ENCODE measurements around the gene ANKH.

The ANKH gene

GRCh38 chr5:14915291-14915952, 43.8 kb upstream of the ANKH start:
- H3K27ac ChIP-seq (ENCODE audit: low read depth, low read length): no peak overlapping the region
- no peak for TF ChIP-seq CTCF (IDR thresholded peaks at IDR 0.05; ENCODE audit: low read depth, low read length, poor library complexity, severe bottlenecking)
- no peak for TF ChIP-seq EZH2phosphoT487 (IDR thresholded peaks at IDR 0.05; ENCODE audit: borderline replicate concordance, low read length)

GRCh38 chr5:14914623-14915260, 43.2 kb upstream of the ANKH start:
- H3K9me3 ChIP-seq (ENCODE audit: control insufficient read depth, insufficient read depth, low read length): no peaks in the 10 kb centered on the region
- H3K4me1 ChIP-seq (ENCODE audit: control insufficient read depth, low read length): no peaks in the 10 kb centered on the region
- H3K4me3 ChIP-seq (ENCODE audit: low read length): no peak overlapping the region
- H3K79me2 ChIP-seq (ENCODE audit: control insufficient read depth, low read length): no peaks in the 10 kb centered on the region
- H3K4me2 ChIP-seq (ENCODE audit: low read length): no peak overlapping the region
- H3K36me3 ChIP-seq (ENCODE audit: control insufficient read depth, low read length): no peaks in the 10 kb centered on the region
- no peak for TF ChIP-seq CTCF (IDR thresholded peaks at IDR 0.05; ENCODE audit: low read depth, low read length, poor library complexity, severe bottlenecking)
- TF ChIP-seq EZH2phosphoT487 (IDR thresholded peaks at IDR 0.05; ENCODE audit: borderline replicate concordance, low read length): no peak
- H3F3A ChIP-seq (ENCODE audit: control insufficient read depth, insufficient read depth): no peaks in the 10 kb centered on the region
- H3K27ac ChIP-seq (ENCODE audit: low read depth, low read length): no peak overlapping the region
- peaks cover 5% of the 10 kb centered on the region; the same call in 1 of the 2 replicates for H3K27me3 ChIP-seq (ENCODE audit: control insufficient read depth, low read length)
- no peaks in the 10 kb centered on the region for H3K9me2 ChIP-seq (replicated peaks; ENCODE audit: control insufficient read depth, low read length)
- no peaks in the 10 kb centered on the region for H4K20me1 ChIP-seq (ENCODE audit: control insufficient read depth, insufficient read depth, low read depth, low read length)

More at GRCh38 chr5:14915291-14915952, 43.8 kb upstream of the ANKH start:
- Histone ChIP-seq H4K20me1 (ENCODE audit: control insufficient read depth, insufficient read depth, low read depth, low read length) (no peaks in the 10 kb centered on the region), H3K36me3 (ENCODE audit: control insufficient read depth, low read length) (no peaks in the 10 kb centered on the region), H3K79me2 (ENCODE audit: control insufficient read depth, low read length) (no peaks in the 10 kb centered on the region), H3K4me2 (ENCODE audit: low read length) (no peak overlapping the region), H3K9me3 (ENCODE audit: control insufficient read depth, insufficient read depth, low read length) (no peaks in the 10 kb centered on the region), H3K27me3 (ENCODE audit: control insufficient read depth, low read length) (peaks cover 5% of the 10 kb centered on the region; the same call in 1 of the 2 replicates), H3K4me1 (ENCODE audit: control insufficient read depth, low read length) (no peaks in the 10 kb centered on the region), H3K9me2 (replicated peaks; ENCODE audit: control insufficient read depth, low read length) (no peaks in the 10 kb centered on the region), H3F3A (ENCODE audit: control insufficient read depth, insufficient read depth) (no peaks in the 10 kb centered on the region), H3K4me3 (ENCODE audit: low read length) (no peak overlapping the region)

- Histone ChIP-seq H3F3A (ENCODE audit: control insufficient read depth, insufficient read depth) (no peaks in the 10 kb centered on the region), H3K27ac (ENCODE audit: low read depth, low read length) (no peak overlapping the region), H3K4me3 (ENCODE audit: low read length) (no peak overlapping the region), H3K27me3 (ENCODE audit: control insufficient read depth, low read length) (peaks cover 5% of the 10 kb centered on the region; the same call in 1 of the 2 replicates), H3K9me3 (ENCODE audit: control insufficient read depth, insufficient read depth, low read length) (no peaks in the 10 kb centered on the region), H3K4me2 (ENCODE audit: low read length) (no peak overlapping the region), H3K36me3 (ENCODE audit: control insufficient read depth, low read length) (no peaks in the 10 kb centered on the region), H4K20me1 (ENCODE audit: control insufficient read depth, insufficient read depth, low read depth, low read length) (no peaks in the 10 kb centered on the region), H3K9me2 (replicated peaks; ENCODE audit: control insufficient read depth, low read length) (no peaks in the 10 kb centered on the region), H3K79me2 (ENCODE audit: control insufficient read depth, low read length) (no peaks in the 10 kb centered on the region), H3K4me1 (ENCODE audit: control insufficient read depth, low read length) (no peaks in the 10 kb centered on the region)
- TF ChIP-seq CTCF (IDR thresholded peaks at IDR 0.05; ENCODE audit: low read depth, low read length, poor library complexity, severe bottlenecking) (no peak), EZH2phosphoT487 (IDR thresholded peaks at IDR 0.05; ENCODE audit: borderline replicate concordance, low read length) (no peak)
These were observed 42.6 kb upstream of the ANKH start for GRCh38 chr5:14914193-14914592.

Measured in DOHH2 (cell line).